ENCODE data around the gene GPD2. TPM values are rescaled to one million over a fixed set of nuclear protein-coding genes. Genes with fewer than 3 reads are reported as not detected.

GPD2 gene
- total RNA-seq, 1 donor from 2014 or later, result 25.3 TPM

DNA sequence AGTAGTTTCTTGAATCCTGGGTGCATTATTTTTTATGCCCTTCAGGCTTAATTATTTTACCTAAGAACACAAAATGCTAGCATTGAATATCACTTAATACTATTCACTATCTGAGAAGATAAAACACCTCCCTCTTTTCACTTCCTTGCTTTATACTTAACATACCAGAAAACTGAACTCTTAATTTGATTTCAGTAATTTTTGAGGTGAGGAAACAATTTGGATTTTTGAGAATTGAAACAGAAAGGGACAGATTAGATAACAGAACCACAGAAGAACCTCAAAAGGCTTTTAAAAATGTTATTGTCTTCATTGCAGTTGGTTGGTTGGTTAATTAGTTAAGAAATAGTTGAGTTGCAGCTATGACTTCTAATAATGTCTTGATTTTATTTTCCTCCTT, 69.5 kb downstream of the GPD2 start:
- TF ChIP-seq, protein P1, sequence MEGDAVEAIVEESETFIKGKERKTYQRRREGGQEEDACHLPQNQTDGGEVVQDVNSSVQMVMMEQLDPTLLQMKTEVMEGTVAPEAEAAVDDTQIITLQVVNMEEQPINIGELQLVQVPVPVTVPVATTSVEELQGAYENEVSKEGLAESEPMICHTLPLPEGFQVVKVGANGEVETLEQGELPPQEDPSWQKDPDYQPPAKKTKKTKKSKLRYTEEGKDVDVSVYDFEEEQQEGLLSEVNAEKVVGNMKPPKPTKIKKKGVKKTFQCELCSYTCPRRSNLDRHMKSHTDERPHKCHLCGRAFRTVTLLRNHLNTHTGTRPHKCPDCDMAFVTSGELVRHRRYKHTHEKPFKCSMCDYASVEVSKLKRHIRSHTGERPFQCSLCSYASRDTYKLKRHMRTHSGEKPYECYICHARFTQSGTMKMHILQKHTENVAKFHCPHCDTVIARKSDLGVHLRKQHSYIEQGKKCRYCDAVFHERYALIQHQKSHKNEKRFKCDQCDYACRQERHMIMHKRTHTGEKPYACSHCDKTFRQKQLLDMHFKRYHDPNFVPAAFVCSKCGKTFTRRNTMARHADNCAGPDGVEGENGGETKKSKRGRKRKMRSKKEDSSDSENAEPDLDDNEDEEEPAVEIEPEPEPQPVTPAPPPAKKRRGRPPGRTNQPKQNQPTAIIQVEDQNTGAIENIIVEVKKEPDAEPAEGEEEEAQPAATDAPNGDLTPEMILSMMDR (conservative IDR thresholded peaks at IDR 0.05), result no peak
- Mint-ChIP-seq H3K36me3 (peaks cover 7% of the 10 kb centered on the region), H3K27me3 (no peaks in the 10 kb centered on the region), H3K4me3 (no peak overlapping the region), H3K27ac (no peak overlapping the region), H3K9me3 (no peaks in the 10 kb centered on the region), H3K4me1 (ENCODE audit: unreplicated experiment) (peaks cover 11% of the 10 kb centered on the region)
- no peak for DNase-seq (ENCODE audit: extremely low spot score, unreplicated experiment)

DNA sequence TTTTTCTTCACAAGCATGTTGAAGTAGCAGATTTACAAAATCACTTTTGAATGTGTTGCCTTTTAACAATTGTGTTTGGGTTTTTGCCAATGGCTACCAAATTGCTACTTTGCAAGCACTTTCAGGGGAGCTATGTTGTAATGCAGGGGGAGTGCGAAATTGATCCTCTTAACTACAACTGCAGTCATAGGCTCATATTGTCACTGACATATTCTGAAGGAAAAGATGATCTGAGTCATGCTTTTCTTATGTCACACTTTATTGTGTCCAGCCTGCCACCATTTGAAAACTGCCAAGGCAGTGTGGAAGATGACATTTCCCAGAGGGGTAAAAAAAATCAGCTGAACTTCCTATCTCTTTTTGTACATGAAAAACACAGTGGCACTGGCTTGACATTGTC, 74.9 kb downstream of the GPD2 start:
- H3K27me3 Mint-ChIP-seq, result no peaks in the 10 kb centered on the region
- H3K4me1 Mint-ChIP-seq (ENCODE audit: unreplicated experiment), result no peaks in the 10 kb centered on the region
- TF ChIP-seq, protein P1 (conservative IDR thresholded peaks at IDR 0.05), result no peak
- no peak overlapping the region for H3K4me3 Mint-ChIP-seq
- no peaks in the 10 kb centered on the region for H3K9me3 Mint-ChIP-seq
- no peak for DNase-seq (ENCODE audit: extremely low spot score, unreplicated experiment)
- no peak overlapping the region for H3K27ac Mint-ChIP-seq
- peaks cover 16% of the 10 kb centered on the region for H3K36me3 Mint-ChIP-seq

DNA sequence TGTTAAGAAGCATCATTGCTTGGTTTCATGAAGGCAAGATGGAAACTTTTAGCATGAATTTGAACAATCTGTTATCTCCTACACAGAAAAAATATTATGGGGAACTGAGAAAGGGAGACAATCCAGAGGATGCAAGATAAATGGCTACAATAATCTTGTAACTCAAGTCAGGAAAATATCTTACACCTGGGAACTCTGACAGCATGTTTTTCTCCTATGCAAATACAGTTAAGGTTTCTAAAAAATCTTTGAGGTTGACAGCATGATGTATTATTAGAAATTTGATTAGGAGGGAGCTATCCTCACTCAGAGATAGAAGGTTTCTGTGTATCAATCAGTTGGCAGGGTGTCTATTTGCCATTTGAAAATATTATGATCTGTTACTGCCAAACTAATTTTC, 75.6 kb downstream of the GPD2 start:
- Mint-ChIP-seq H3K4me1 (ENCODE audit: unreplicated experiment) (no peaks in the 10 kb centered on the region), H3K36me3 (peaks cover 16% of the 10 kb centered on the region), H3K27ac (no peak overlapping the region), H3K9me3 (no peaks in the 10 kb centered on the region), H3K27me3 (no peaks in the 10 kb centered on the region), H3K4me3 (no peak overlapping the region)
- no peak for DNase-seq (ENCODE audit: extremely low spot score, unreplicated experiment)
- TF ChIP-seq, protein P1 (conservative IDR thresholded peaks at IDR 0.05), result no peak

DNA sequence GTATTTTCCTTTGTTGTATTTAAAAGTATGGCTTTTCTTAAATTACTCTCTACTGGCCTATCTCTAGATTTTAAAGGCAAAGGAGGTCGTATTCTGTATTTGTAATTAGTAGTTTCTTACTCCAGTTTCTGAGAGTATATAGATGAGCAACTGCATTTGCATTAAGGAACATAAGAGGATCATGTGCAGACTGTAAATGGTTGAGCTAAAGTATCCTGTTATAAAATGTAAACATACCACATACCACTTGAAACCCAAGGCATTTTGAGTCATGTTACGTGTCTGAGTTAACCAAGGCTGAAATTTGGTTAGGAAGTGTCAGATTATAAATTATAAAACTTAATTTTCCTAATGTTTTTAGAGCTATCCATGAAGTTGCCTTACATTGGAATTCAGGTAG, 76.3 kb downstream of the GPD2 start:
- Mint-ChIP-seq H3K9me3 (no peaks in the 10 kb centered on the region), H3K4me1 (ENCODE audit: unreplicated experiment) (no peaks in the 10 kb centered on the region), H3K27ac (no peak overlapping the region), H3K27me3 (no peaks in the 10 kb centered on the region), H3K4me3 (no peak overlapping the region), H3K36me3 (peaks cover 16% of the 10 kb centered on the region)
- DNase-seq (ENCODE audit: extremely low spot score, unreplicated experiment), result no peak
- TF ChIP-seq, protein P1 (conservative IDR thresholded peaks at IDR 0.05), result no peak

DNA sequence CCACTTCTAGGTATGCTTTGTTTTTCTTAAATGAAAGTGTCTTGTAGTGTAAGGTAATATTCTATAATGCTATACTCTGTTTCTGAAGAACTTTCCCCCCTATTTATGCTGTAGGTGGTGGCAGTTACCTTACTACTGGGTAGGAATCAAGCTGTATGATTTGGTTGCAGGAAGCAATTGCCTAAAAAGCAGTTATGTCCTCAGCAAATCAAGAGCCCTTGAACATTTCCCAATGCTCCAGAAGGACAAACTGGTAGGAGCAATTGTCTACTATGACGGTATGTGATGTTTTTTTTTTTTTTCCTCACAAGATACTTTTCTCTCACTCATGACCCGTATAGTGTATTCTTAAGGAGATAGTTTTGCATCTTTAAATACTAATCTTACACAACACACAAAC, 77.0 kb downstream of the GPD2 start:
- peaks cover 13% of the 10 kb centered on the region for H3K36me3 Mint-ChIP-seq
- TF ChIP-seq, protein P1 (conservative IDR thresholded peaks at IDR 0.05), result no peak
- H3K4me3 Mint-ChIP-seq, result no peak overlapping the region
- H3K27me3 Mint-ChIP-seq, result no peaks in the 10 kb centered on the region
- no peak for DNase-seq (ENCODE audit: extremely low spot score, unreplicated experiment)
- no peaks in the 10 kb centered on the region for H3K4me1 Mint-ChIP-seq (ENCODE audit: unreplicated experiment)
- no peak overlapping the region for H3K27ac Mint-ChIP-seq
- no peaks in the 10 kb centered on the region for H3K9me3 Mint-ChIP-seq

DNA sequence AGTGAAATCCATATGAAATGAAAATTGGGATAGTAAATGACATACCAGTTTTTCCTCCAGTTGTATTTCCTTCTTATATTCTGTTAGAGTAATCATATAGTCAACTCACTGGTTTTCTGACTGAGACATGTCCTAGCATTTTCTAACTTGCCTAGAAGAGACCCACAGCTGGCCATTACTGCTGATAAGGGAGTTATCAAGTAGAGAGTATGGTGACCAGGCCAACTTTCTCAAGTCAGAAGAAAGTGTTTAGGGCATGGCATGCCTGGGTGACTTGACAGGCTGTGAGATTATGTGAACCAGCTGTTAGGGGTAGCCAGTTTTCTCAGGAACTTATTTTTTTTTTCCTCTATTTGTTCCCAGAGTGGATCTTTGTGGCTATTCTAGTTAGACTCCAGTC, 81.2 kb downstream of the GPD2 start:
- Mint-ChIP-seq H3K4me1 (ENCODE audit: unreplicated experiment) (no peaks in the 10 kb centered on the region), H3K4me3 (no peak overlapping the region), H3K36me3 (peaks cover 16% of the 10 kb centered on the region), H3K9me3 (no peaks in the 10 kb centered on the region), H3K27ac (no peak overlapping the region), H3K27me3 (no peaks in the 10 kb centered on the region)
- no peak for DNase-seq (ENCODE audit: extremely low spot score, unreplicated experiment)
- TF ChIP-seq, protein P1 (conservative IDR thresholded peaks at IDR 0.05), result no peak
